ENCODE measurements around the gene ARMC12.

Gene ARMC12

DNA sequence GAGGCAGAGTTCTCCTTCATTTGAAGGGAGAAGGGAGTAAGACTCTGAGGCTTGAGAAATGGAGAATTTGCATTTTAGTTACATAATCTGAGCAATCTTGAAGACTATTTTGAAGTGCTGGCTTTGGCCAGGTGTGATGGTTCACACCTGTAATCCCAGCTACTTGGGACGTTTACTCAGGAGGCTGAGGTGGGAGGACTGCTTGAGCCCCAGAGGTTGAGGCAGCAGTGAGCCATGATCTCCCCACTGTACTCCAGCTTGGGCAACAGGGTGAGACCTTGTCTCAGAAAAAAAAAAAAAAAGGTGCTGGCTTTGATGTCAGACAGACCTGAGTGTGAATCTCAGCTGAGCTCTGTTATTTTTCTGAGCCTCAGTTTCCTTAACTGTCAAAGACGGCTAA, 12.4 kb upstream of the ARMC12 start:
- TF ChIP-seq, protein P1, sequence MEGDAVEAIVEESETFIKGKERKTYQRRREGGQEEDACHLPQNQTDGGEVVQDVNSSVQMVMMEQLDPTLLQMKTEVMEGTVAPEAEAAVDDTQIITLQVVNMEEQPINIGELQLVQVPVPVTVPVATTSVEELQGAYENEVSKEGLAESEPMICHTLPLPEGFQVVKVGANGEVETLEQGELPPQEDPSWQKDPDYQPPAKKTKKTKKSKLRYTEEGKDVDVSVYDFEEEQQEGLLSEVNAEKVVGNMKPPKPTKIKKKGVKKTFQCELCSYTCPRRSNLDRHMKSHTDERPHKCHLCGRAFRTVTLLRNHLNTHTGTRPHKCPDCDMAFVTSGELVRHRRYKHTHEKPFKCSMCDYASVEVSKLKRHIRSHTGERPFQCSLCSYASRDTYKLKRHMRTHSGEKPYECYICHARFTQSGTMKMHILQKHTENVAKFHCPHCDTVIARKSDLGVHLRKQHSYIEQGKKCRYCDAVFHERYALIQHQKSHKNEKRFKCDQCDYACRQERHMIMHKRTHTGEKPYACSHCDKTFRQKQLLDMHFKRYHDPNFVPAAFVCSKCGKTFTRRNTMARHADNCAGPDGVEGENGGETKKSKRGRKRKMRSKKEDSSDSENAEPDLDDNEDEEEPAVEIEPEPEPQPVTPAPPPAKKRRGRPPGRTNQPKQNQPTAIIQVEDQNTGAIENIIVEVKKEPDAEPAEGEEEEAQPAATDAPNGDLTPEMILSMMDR (IDR thresholded peaks at IDR 0.05; ENCODE audit: low read depth, low read length): no peak
- DNase-seq (ENCODE audit: low read depth in 2 of 2): no peak
- no peak overlapping the region for H3K4me3 ChIP-seq (replicated peaks in 1 of 2; ENCODE audit: low read depth in 2 of 2, low read length in 2 of 2)

DNA sequence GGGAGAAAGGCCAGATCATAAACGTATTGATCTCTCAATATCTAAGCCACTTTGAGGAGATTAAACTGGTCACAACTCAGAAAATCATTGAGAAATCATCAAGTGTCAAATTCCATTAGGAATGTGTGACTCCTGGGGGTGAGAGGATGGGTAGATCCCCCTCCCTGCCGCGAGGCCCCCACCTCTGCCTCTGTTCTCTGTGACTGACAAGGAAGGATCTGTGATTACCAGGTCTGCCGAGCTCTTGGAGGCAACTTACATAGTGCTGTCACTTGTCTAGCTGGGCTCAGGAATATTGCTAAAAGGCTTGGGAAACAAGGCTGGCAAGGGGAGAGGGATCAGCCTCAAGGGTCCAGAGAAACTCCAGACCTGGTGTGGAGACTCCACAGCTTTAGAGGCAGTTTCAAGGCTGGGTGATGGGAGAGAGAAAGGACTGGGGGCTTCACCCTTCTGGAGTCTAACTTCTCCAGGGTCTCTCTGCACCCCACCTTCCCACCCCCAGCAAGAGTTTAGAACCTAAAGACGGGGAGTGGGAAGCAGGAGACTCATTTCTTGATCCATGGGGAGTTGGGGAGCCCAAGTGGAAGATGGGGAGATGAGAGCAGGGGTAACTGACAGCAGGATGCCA, 11.6 kb upstream of the ARMC12 start:
- no peak for DNase-seq (ENCODE audit: low read depth in 2 of 2)
- H3K4me3 ChIP-seq (replicated peaks in 1 of 2; ENCODE audit: low read depth in 2 of 2, low read length in 2 of 2): no peak overlapping the region
- TF ChIP-seq, protein P1 (IDR thresholded peaks at IDR 0.05; ENCODE audit: low read depth, low read length): no peak

DNA sequence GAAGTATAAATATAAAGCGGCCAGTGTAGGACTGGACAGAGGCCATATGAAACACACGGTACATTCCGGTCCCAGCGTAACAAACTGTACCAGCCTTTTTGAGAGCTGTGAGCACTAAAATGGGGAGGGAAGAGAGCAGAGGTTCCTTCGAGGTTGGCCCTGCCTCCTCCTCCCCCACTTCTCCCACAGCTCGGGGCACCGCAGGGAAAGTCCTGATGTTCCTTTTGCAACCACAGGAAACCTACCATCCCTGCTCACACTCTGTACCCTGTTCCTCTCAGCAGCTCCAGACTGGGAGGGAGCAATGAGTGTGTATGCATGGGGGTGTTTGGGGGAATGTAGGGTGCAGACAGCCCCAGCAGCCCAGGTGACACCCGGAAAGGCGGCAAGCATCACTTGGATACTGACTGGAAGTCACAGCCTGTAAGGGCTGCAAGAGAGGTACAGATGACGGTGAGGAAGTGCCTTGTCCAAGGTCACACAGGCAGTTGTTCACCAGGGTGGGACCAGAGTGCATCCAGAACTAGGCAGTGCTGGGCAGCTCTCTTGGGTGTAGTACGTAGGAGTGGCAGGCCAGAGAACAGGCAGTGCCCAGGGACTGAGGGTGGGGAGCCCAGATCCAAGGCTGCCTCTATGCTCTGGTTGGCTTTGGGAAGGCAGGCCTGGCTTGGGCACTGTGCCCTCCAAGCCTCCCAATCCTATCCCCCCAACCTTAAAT, 11.0 kb upstream of the ARMC12 start:
- DNase-seq (ENCODE audit: low read depth in 2 of 2): peak; percentile 83 to 89
- TF ChIP-seq, protein P1 (IDR thresholded peaks at IDR 0.05; ENCODE audit: low read depth, low read length): no peak
- H3K4me3 ChIP-seq (replicated peaks in 1 of 2; ENCODE audit: low read depth in 2 of 2, low read length in 2 of 2): peak overlapping the region in 1 of 2 donors; percentile 12

DNA sequence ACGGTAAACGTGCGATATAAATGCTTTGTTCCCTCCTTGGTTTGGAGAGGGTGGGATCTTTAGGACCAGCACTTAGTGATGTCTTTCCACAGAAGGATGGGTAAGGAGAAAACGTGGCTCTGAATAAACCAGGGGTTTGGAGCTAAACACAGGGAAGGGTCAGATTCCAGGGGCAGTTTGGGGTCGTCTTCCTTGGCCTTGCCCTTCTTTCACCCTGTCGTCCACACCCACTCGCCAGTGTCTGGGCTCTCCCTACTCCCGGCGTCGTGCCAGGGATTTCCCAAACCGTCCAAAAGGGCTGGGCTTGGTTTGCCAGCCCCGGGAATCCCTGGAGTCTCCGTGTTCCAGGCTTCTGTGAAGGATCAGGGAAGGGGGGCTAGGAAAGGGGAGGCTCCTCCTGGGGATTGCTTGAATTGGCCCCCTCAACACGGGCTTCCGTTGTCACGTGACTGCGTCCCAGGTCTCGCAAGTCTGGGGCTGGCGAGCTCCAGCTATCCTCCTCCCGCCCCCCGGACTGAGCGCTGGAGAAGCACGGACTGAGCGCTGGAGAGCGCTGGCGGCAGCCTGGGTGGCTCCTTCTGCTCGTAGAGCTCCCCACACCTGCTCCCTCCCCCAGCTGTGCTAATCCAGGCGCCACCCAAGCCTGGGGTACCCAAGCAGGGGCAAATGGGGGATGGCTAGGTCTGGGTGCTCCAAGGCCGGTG, 9.4 kb upstream of the ARMC12 start:
- DNase-seq (ENCODE audit: low read depth in 2 of 2): peak; percentile 87 to 97
- TF ChIP-seq, protein P1 (IDR thresholded peaks at IDR 0.05; ENCODE audit: low read depth, low read length): no peak
- H3K4me3 ChIP-seq (replicated peaks in 1 of 2; ENCODE audit: low read depth in 2 of 2, low read length in 2 of 2): peak overlapping the region; percentile 53 to 54

DNA sequence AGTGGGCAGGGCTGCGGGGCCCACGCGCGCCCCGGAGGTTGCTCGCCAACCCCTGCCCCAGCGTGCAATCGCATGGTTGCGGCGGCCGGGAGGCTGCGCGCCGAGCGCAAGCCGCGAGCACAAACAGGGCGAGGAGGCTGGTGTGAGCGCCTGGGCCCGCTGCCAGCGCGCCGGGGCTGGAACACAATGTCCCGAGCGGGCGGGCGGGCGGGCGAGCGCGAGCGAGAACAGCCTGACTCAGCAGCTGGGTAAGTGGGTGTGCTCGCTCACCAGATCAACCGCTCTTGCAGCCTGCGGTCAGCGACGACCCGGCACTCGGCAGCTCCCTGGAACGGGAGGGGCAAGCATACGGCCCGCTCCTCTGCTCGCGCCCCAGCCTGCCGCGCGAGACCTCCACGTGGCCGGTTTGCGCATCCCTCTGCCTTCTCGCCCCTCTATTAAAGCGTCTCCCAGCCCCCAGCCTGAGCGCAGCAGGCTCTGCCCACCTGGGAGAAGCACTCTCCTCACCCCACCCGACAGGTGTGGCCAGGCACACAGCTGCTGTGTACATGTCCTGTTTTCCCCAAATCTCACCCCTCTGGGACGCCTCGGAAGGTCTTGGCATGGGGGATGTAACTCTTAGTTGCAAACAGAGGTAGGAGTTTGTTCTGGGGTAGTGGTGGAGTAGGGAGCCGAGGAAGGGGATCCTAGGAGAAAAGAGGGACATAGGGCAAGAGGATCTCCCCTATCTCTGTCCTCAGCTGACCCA, 8.7 kb upstream of the ARMC12 start:
- peak; percentile 98 to 99 for DNase-seq (ENCODE audit: low read depth in 2 of 2)
- peak overlapping the region; percentile 53 to 54 for H3K4me3 ChIP-seq (replicated peaks in 1 of 2; ENCODE audit: low read depth in 2 of 2, low read length in 2 of 2)
- TF ChIP-seq, protein P1 (IDR thresholded peaks at IDR 0.05; ENCODE audit: low read depth, low read length): no peak
